CD4-positive, alpha-beta T cell treated with Interleukin-2 at 100 ng/mL for 4 hours (primary cell): Measurements from ENCODE around the gene GGTA1.

Source experiments
- DNase-seq: peaks from one replicate; pipeline ENCODE4 v3.0.0-alpha.2; 2020; ENCODE audit warnings: low spot score

GGTA1 gene

GRCh38 chr9:121499177-121499426, 542 bp downstream of the GGTA1 start:
- no peak for DNase-seq

GRCh38 chr9:121498487-121499176, 1.0 kb downstream of the GGTA1 start:
- no peak for DNase-seq

GRCh38 chr9:121498150-121498486, 1.5 kb downstream of the GGTA1 start:
- DNase-seq: peak; percentile 44

- DNase-seq: no peak
Observed at GRCh38 chr9:121495976-121496375, 3.7 kb downstream of the GGTA1 start.

GRCh38 chr9:121494192-121494591, 5.5 kb downstream of the GGTA1 start:
- no peak for DNase-seq

- no peak for DNase-seq
Observed at GRCh38 chr9:121491111-121491510, 8.5 kb downstream of the GGTA1 start.

- DNase-seq: no peak
Observed at GRCh38 chr9:121489344-121489743, 10.3 kb downstream of the GGTA1 start.

- DNase-seq: no peak
Observed at GRCh38 chr9:121486043-121486442, 13.6 kb downstream of the GGTA1 start.

- DNase-seq: no peak
Observed at GRCh38 chr9:121485623-121486022, 14.0 kb downstream of the GGTA1 start.

GRCh38 chr9:121484651-121485446, 14.8 kb downstream of the GGTA1 start:
- DNase-seq: no peak

GRCh38 chr9:121483473-121484031, 16.1 kb downstream of the GGTA1 start:
- no peak for DNase-seq

- no peak for DNase-seq
Observed at GRCh38 chr9:121483049-121483448, 16.6 kb downstream of the GGTA1 start.

GRCh38 chr9:121478816-121479676, 20.6 kb downstream of the GGTA1 start:
- no peak for DNase-seq

GRCh38 chr9:121476156-121476555, 23.5 kb downstream of the GGTA1 start:
- DNase-seq: no peak

GRCh38 chr9:121474231-121474947, 25.3 kb downstream of the GGTA1 start:
- DNase-seq: no peak

- no peak for DNase-seq
Observed at GRCh38 chr9:121473229-121473628, 26.4 kb downstream of the GGTA1 start.

GRCh38 chr9:121472446-121472845, 27.2 kb downstream of the GGTA1 start:
- DNase-seq: no peak

- no peak for DNase-seq
Observed at GRCh38 chr9:121466142-121466541, 33.5 kb downstream of the GGTA1 start.

GRCh38 chr9:121464968-121465367, 34.7 kb downstream of the GGTA1 start:
- DNase-seq: no peak

- no peak for DNase-seq
Observed at GRCh38 chr9:121463026-121463807, 36.4 kb downstream of the GGTA1 start.

GRCh38 chr9:121459513-121459912, 40.1 kb downstream of the GGTA1 start:
- no peak for DNase-seq
